ENCODE data around the gene ADM2. TPM values are rescaled to one million over a fixed set of nuclear protein-coding genes. Genes with fewer than 3 reads are reported as not detected.

Gene ADM2
- polyA plus RNA-seq, 1 experiment = 3.1 TPM

- peak within 1 kb of the TSS; percentile 99 for H3K4me3 ChIP-seq (ENCODE audit: low read depth, low read length)
- CTCF ChIA-PET = interaction anchor here (0.7 to 4.2 kb wide), 4 partner anchors 9 to 113 kb away, joined by 4 to 28 read pairs (median 6); partner anchors contain the start of genes SCO2 and SYCE3
Measured at GRCh38 chr22:50507421-50507990, 26.2 kb downstream of the ADM2 start, which contains the start of gene LMF2. Gene LMF2 (minus strand): TSS chr22:50507702. CDS start chr22:50507675, 27 bp downstream.

GRCh38 chr22:50507991-50508884, 26.9 kb downstream of the ADM2 start, which contains the start of gene NCAPH2:
Gene NCAPH2 (plus strand): TSS chr22:50508224. CDS start chr22:50508338, 114 bp downstream.
- Histone ChIP-seq H3K27me3 (ENCODE audit: control insufficient read depth, insufficient read depth, low read length) (no peaks in the 10 kb centered on the region), H3K9me3 (ENCODE audit: control insufficient read depth, insufficient read depth, low read length) (no peaks in the 10 kb centered on the region; the same call in 1 of the 2 replicates), H3K4me3 (ENCODE audit: low read depth, low read length) (peak within 1 kb of the TSS; percentile 99), H3K27ac (ENCODE audit: low read depth, low read length) (peak within 1 kb of the TSS; percentile 68)
- CTCF ChIA-PET = interaction anchor here (0.7 to 4.2 kb wide), 5 partner anchors 10 to 112 kb away, joined by 4 to 28 read pairs (median 5); partner anchors contain the start of genes SCO2 and SYCE3
- POLR2A ChIA-PET = interaction anchor here (0.5 to 1.9 kb wide), 7 partner anchors 10 to 74 kb away, joined by 3 to 29 read pairs (median 3); partner anchors contain the start of genes CHKB and SCO2
- DNase-seq (ENCODE audit: low read depth, low spot score) = peak; percentile 90
- no peak for TF ChIP-seq CTCF (IDR thresholded peaks at IDR 0.05; ENCODE audit: low read depth, low read length)

More at GRCh38 chr22:50507421-50507990, 26.2 kb downstream of the ADM2 start, which contains the start of gene LMF2:
- no peak for TF ChIP-seq CTCF (IDR thresholded peaks at IDR 0.05; ENCODE audit: low read depth, low read length)
- Histone ChIP-seq H3K9me3 (ENCODE audit: control insufficient read depth, insufficient read depth, low read length) (no peaks in the 10 kb centered on the region; the same call in 1 of the 2 replicates), H3K27me3 (ENCODE audit: control insufficient read depth, insufficient read depth, low read length) (no peaks in the 10 kb centered on the region), H3K27ac (ENCODE audit: low read depth, low read length) (peak within 1 kb of the TSS; percentile 68)
- POLR2A ChIA-PET = interaction anchor here (0.8 to 1.9 kb wide), 6 partner anchors 9 to 75 kb away, joined by 3 to 29 read pairs (median 4); partner anchors contain the start of genes CHKB and SCO2
- no peak for DNase-seq (ENCODE audit: low read depth, low spot score)

- POLR2A ChIA-PET = interaction anchor here (1.9 kb wide), 1 partner anchor 17 kb away, joined by 29 read pairs; the partner anchor contains the start of gene SCO2
- Histone ChIP-seq H3K27me3 (ENCODE audit: control insufficient read depth, insufficient read depth, low read length) (no peaks in the 10 kb centered on the region), H3K9me3 (ENCODE audit: control insufficient read depth, insufficient read depth, low read length) (no peaks in the 10 kb centered on the region; the same call in 1 of the 2 replicates), H3K27ac (ENCODE audit: low read depth, low read length) (no peak overlapping the region), H3K4me3 (ENCODE audit: low read depth, low read length) (peak overlapping the region; percentile 84)
- no peak for TF ChIP-seq CTCF (IDR thresholded peaks at IDR 0.05; ENCODE audit: low read depth, low read length)
- CTCF ChIA-PET = interaction anchor here (1.5 to 4.2 kb wide), 3 partner anchors 11 to 54 kb away, joined by 5 to 28 read pairs (median 7); partner anchors contain the start of genes SCO2 and SYCE3
- DNase-seq (ENCODE audit: low read depth, low spot score) = no peak
Measured at GRCh38 chr22:50508897-50509296, 27.6 kb downstream of the ADM2 start.

GRCh38 chr22:50513175-50513574, 31.8 kb downstream of the ADM2 start:
- CTCF ChIA-PET = interaction anchor here (0.6 kb wide), 1 partner anchor 107 kb away, joined by 5 read pairs; no protein-coding TSS in a partner anchor
- POLR2A ChIA-PET = interaction anchor here (1.7 kb wide), 1 partner anchor 12 kb away, joined by 6 read pairs; the partner anchor contains the start of gene SCO2
- TF ChIP-seq CTCF (IDR thresholded peaks at IDR 0.05; ENCODE audit: low read depth, low read length) = no peak
- Histone ChIP-seq H3K9me3 (ENCODE audit: control insufficient read depth, insufficient read depth, low read length) (no peaks in the 10 kb centered on the region), H3K27me3 (ENCODE audit: control insufficient read depth, insufficient read depth, low read length) (no peaks in the 10 kb centered on the region), H3K27ac (ENCODE audit: low read depth, low read length) (no peak overlapping the region), H3K4me3 (ENCODE audit: low read depth, low read length) (no peak overlapping the region)
- no peak for DNase-seq (ENCODE audit: low read depth, low spot score)
